HS-27A (cell line): ENCODE data around the gene CLDN9.
A peak's percentile ranks its signal among the peaks of the same experiment; 100 is the strongest.

Experiments used
- DNase-seq: peaks from one replicate; pipeline ENCODE4 v3.0.0-alpha.2; 2012; ENCODE audit warnings: low read depth, missing footprints

Gene CLDN9

GRCh38 chr16:3019594-3020246 lies 7.0 kb downstream of the CLDN9 start:
- no peak for DNase-seq

GRCh38 chr16:3020247-3020603 lies 7.5 kb downstream of the CLDN9 start, which contains the start of gene TNFRSF12A:
Gene TNFRSF12A, plus strand, starts transcription at chr16:3020368. Its CDS starts 30 bp downstream, at chr16:3020398.
- peak; percentile 35 for DNase-seq

GRCh38 chr16:3020604-3021448 lies 8.1 kb downstream of the CLDN9 start:
- peak; percentile 88 for DNase-seq

GRCh38 chr16:3021449-3022207 lies 8.9 kb downstream of the CLDN9 start:
- peak; percentile 96 for DNase-seq

- peak; percentile 89 for DNase-seq
These were observed 9.5 kb downstream of the CLDN9 start for GRCh38 chr16:3022208-3022683.

GRCh38 chr16:3022684-3023414 lies 10.1 kb downstream of the CLDN9 start:
- peak; percentile 54 for DNase-seq

GRCh38 chr16:3023415-3023668 lies 10.6 kb downstream of the CLDN9 start:
- DNase-seq: peak; percentile 81

- DNase-seq: peak; percentile 95
These were observed 11.2 kb downstream of the CLDN9 start, which contains the start of the genes HCFC1R1 and THOC6 for GRCh38 chr16:3023669-3024478. Gene HCFC1R1, minus strand, starts transcription at chr16:3023942. Its CDS starts 1 bp downstream, at chr16:3023941. Gene THOC6, plus strand, starts transcription at chr16:3024035. Its CDS starts 292 bp downstream, at chr16:3024327.

GRCh38 chr16:3025032-3026002 lies 12.6 kb downstream of the CLDN9 start:
- DNase-seq: no peak

GRCh38 chr16:3026003-3026378 lies 13.3 kb downstream of the CLDN9 start:
- no peak for DNase-seq

GRCh38 chr16:3026609-3027488 lies 14.1 kb downstream of the CLDN9 start:
- DNase-seq: no peak

- no peak for DNase-seq
These were observed 14.7 kb downstream of the CLDN9 start for GRCh38 chr16:3027489-3027795.

- no peak for DNase-seq
These were observed 15.4 kb downstream of the CLDN9 start for GRCh38 chr16:3027983-3028715.

GRCh38 chr16:3028716-3029319 lies 16.1 kb downstream of the CLDN9 start:
- no peak for DNase-seq

- DNase-seq: no peak
These were observed 16.9 kb downstream of the CLDN9 start for GRCh38 chr16:3029491-3030221.

- no peak for DNase-seq
These were observed 17.8 kb downstream of the CLDN9 start for GRCh38 chr16:3030222-3031212.
